Osteoblast (primary cell): ENCODE data around the gene RNF167. TPM values are rescaled to one million over a fixed set of nuclear protein-coding genes. Genes with fewer than 3 reads are reported as not detected.

Source experiments
- DNase-seq: peaks from one replicate; pipeline ENCODE4 v3.0.0; 2011; ENCODE audit warnings: low spot score, mixed read lengths; ENCODE audit not compliant: insufficient read length; ENCODE audit errors: missing footprints
- H2AFZ ChIP-seq: 2 replicates; pipeline ENCODE4 v1.6.0; 2011; ENCODE audit warnings: mild to moderate bottlenecking, low read length
- H3K27ac ChIP-seq: 2 replicates; pipeline ENCODE4 v1.5.1; 2011; ENCODE audit warnings: mild to moderate bottlenecking, low read depth, low read length, moderate library complexity
- H3K27me3 ChIP-seq: 2 replicates; pipeline ENCODE4 v1.6.0; 2012; ENCODE audit warnings: mild to moderate bottlenecking, control low read depth, inconsistent platforms, low read length, moderate library complexity; ENCODE audit not compliant: insufficient read depth
- H3K36me3 ChIP-seq: 2 replicates; pipeline ENCODE4 v1.5.1; 2011; ENCODE audit warnings: mild to moderate bottlenecking, low read length, control low read depth, moderate library complexity; ENCODE audit not compliant: insufficient read depth
- H3K4me1 ChIP-seq: 2 replicates; pipeline ENCODE4 v1.5.1; 2011; ENCODE audit warnings: mild to moderate bottlenecking, low read length, control low read depth, moderate library complexity; ENCODE audit not compliant: insufficient read depth
- H3K4me2 ChIP-seq: 2 replicates; pipeline ENCODE4 v1.6.0; 2011; ENCODE audit warnings: mild to moderate bottlenecking, low read length; ENCODE audit not compliant: insufficient read depth
- H3K4me3 ChIP-seq: fragments of 200-600 bp; sonication (generic); 3 replicates; pipeline ENCODE4 v1.5.1; 2012; ENCODE audit warnings: mild to moderate bottlenecking, low read length, inconsistent platforms; ENCODE audit not compliant: insufficient read depth
- H3K79me2 ChIP-seq: 2 replicates; pipeline ENCODE4 v1.6.0; 2012; ENCODE audit warnings: mild to moderate bottlenecking, low read length, control low read depth, inconsistent platforms; ENCODE audit not compliant: insufficient read depth
- H3K9me3 ChIP-seq: 2 replicates; pipeline ENCODE4 v1.5.1; 2011; ENCODE audit warnings: low read depth, low read length, control low read depth
- H4K20me1 ChIP-seq: 2 replicates; pipeline ENCODE4 v1.6.0; 2012; ENCODE audit warnings: mild to moderate bottlenecking, low read length, control low read depth; ENCODE audit not compliant: insufficient read depth
- total RNA-seq: library from RNA; depleted of rRNA; stranded (reverse); fragments of >200 nt; gene quantifications from 2 replicates; pipeline ENCODE4 v1.2.3, GENCODE V29; 2012
- TF ChIP-seq, protein P1 (sequence below): IDR thresholded peaks from 2 replicates; pipeline ENCODE4 v1.5.1; 2011; ENCODE audit warnings: mild to moderate bottlenecking, low read depth, low read length, moderate library complexity; ENCODE audit errors: extremely low read depth

The RNF167 gene
- total RNA-seq, 1 donor: 25.3 TPM

DNA sequence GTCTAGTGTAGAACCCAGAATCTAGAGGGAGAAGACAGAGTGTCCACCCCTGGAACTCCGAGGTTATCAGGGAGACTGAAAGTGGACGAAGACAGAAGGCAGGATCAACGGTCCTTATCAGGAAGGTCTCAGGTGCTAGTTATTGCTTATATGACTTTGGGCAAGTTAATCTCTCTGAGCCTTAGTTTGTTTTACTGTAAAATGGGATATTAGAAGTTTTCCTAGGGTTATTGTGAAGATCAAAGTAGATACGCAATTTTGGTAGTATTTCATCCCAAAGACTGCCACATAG, 1.2 kb downstream of the RNF167 start:
- DNase-seq: peak; percentile 55

DNA sequence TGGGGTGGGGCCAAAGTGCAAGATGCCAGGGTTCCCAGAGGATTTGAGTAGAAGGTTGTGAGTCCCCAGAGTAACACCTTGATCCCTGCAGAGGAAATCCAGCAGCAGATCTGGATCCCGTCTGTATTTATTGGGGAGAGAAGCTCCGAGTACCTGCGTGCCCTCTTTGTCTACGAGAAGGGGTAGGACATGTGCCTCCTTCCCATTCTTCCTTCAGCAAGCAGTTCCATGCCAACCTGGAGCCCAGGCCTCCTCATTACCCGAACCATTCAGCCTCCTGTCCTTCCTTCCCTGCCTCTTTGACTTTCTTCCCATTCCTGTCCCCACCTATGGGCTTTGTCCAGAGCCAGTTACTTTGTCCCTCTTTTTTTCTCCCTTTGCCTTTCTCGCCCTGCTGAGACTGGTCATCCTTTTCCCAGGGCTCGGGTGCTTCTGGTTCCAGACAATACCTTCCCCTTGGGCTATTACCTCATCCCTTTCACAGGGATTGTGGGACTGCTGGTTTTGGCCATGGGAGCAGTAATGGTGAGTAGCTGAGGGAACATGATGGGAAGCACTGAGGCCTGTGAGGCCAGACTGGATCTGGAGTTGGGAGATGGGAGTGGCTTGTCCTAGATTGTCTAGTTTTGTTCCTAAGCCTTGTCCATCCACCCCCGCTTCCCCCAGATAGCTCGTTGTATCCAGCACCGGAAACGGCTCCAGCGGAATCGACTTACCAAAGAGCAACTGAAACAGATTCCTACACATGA, 2.9 kb downstream of the RNF167 start:
- Histone ChIP-seq H3K27ac (peak overlapping the region; percentile 27), H3K27me3 (no peaks in the 10 kb centered on the region), H3K4me1 (peaks cover 56% of the 10 kb centered on the region), H4K20me1 (peaks cover 65% of the 10 kb centered on the region), H3K4me2 (no peak overlapping the region), H3K79me2 (peaks cover 92% of the 10 kb centered on the region), H2AFZ (no peak overlapping the region), H3K9me3 (no peaks in the 10 kb centered on the region), H3K4me3 (no peak overlapping the region), H3K36me3 (peaks cover 57% of the 10 kb centered on the region)
- DNase-seq: peak; percentile 77
- TF ChIP-seq, protein P1, sequence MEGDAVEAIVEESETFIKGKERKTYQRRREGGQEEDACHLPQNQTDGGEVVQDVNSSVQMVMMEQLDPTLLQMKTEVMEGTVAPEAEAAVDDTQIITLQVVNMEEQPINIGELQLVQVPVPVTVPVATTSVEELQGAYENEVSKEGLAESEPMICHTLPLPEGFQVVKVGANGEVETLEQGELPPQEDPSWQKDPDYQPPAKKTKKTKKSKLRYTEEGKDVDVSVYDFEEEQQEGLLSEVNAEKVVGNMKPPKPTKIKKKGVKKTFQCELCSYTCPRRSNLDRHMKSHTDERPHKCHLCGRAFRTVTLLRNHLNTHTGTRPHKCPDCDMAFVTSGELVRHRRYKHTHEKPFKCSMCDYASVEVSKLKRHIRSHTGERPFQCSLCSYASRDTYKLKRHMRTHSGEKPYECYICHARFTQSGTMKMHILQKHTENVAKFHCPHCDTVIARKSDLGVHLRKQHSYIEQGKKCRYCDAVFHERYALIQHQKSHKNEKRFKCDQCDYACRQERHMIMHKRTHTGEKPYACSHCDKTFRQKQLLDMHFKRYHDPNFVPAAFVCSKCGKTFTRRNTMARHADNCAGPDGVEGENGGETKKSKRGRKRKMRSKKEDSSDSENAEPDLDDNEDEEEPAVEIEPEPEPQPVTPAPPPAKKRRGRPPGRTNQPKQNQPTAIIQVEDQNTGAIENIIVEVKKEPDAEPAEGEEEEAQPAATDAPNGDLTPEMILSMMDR: no peak

More for the DNA sequence above, 1.2 kb downstream of the RNF167 start:
- Histone ChIP-seq H3K79me2 (peaks cover 78% of the 10 kb centered on the region), H3K27ac (peak overlapping the region; percentile 91), H3K9me3 (no peaks in the 10 kb centered on the region), H2AFZ (no peak overlapping the region), H3K4me3 (peak overlapping the region; percentile 95), H3K27me3 (no peaks in the 10 kb centered on the region), H3K4me2 (peak overlapping the region; percentile 98), H3K4me1 (peaks cover 48% of the 10 kb centered on the region), H3K36me3 (peaks cover 64% of the 10 kb centered on the region), H4K20me1 (peaks cover 51% of the 10 kb centered on the region)
- TF ChIP-seq, protein P1: no peak

DNA sequence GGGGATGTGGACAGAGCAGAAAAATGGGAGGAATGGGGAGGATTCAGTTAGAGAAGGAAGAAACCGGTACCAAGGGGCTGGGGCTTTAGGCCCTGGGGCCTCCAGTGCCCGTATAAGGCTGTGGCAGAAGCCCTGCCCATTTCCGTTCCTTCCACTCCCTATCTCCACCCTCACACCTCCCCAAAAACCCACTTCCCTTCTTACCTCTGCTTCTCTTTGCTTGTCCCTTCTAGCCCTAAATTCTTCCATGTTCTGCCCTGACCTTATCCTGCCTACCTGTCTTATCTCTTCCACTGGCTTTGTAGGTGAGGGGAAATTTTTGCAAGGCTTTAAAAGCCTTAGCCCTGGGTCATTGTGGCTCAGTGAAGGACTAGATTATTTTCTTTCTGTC, 4.1 kb downstream of the RNF167 start:
- H3K27me3 ChIP-seq: no peaks in the 10 kb centered on the region
- TF ChIP-seq, protein P1: no peak
- no peak overlapping the region for H2AFZ ChIP-seq
- H3K27ac ChIP-seq: peak overlapping the region; percentile 68
- peaks cover 83% of the 10 kb centered on the region for H3K79me2 ChIP-seq
- peak overlapping the region; percentile 92 for H3K4me2 ChIP-seq
- no peaks in the 10 kb centered on the region for H3K9me3 ChIP-seq
- H3K36me3 ChIP-seq: peaks cover 51% of the 10 kb centered on the region
- DNase-seq: peak; percentile 1
- H3K4me3 ChIP-seq: no peak overlapping the region
- peaks cover 61% of the 10 kb centered on the region for H4K20me1 ChIP-seq
- peaks cover 50% of the 10 kb centered on the region for H3K4me1 ChIP-seq

DNA sequence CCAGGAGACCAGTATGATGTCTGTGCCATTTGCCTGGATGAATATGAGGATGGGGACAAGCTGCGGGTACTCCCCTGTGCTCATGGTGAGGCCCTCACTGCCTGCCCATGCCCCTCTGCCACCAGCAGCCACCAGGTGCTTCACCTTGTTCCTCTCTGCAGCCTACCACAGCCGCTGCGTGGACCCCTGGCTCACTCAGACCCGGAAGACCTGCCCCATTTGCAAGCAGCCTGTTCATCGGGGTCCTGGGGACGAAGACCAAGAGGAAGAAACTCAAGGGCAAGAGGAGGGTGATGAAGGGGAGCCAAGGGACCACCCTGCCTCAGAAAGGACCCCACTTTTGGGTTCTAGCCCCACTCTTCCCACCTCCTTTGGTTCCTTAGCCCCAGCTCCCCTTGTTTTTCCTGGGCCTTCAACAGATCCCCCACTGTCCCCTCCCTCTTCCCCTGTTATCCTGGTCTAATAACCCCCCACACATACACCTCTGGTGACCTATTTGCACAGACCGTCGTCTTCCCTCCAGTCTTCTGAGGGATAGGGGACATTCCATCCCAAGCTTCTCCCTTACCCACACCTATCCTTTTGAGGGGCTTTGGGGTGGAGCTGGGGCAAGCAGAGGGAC, 4.6 kb downstream of the RNF167 start:
- Histone ChIP-seq H2AFZ (no peak overlapping the region), H3K4me1 (peaks cover 47% of the 10 kb centered on the region), H3K4me2 (peak overlapping the region; percentile 92), H3K36me3 (peaks cover 51% of the 10 kb centered on the region), H3K4me3 (peak overlapping the region; percentile 96), H3K9me3 (no peaks in the 10 kb centered on the region), H3K27me3 (no peaks in the 10 kb centered on the region), H4K20me1 (peaks cover 59% of the 10 kb centered on the region), H3K79me2 (peaks cover 78% of the 10 kb centered on the region), H3K27ac (peak overlapping the region; percentile 68)
- peak; percentile 42 for DNase-seq
- TF ChIP-seq, protein P1: no peak
